ENCODE results near the gene BBOF1.

DNA sequence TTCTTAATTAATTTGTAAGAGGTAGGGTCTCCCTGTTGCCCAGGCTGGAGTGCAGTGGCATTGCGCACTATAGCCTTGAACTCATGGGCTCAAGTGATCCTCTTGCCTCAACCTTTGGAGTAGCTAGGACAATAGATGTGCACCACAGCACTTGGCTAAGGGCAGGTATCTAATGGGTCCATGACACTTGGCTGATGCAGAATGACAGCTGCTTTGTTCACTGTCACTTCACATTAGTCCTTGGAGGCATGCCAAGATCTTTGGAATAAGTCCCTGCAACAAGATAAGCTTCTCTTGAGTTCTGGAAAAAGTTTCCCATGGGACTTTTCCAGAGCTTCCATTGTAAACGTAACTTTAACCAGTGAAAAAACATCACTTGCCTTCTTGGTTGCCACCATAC, 45.7 kb upstream of the BBOF1 start:
- TF ChIP-seq, protein P1, sequence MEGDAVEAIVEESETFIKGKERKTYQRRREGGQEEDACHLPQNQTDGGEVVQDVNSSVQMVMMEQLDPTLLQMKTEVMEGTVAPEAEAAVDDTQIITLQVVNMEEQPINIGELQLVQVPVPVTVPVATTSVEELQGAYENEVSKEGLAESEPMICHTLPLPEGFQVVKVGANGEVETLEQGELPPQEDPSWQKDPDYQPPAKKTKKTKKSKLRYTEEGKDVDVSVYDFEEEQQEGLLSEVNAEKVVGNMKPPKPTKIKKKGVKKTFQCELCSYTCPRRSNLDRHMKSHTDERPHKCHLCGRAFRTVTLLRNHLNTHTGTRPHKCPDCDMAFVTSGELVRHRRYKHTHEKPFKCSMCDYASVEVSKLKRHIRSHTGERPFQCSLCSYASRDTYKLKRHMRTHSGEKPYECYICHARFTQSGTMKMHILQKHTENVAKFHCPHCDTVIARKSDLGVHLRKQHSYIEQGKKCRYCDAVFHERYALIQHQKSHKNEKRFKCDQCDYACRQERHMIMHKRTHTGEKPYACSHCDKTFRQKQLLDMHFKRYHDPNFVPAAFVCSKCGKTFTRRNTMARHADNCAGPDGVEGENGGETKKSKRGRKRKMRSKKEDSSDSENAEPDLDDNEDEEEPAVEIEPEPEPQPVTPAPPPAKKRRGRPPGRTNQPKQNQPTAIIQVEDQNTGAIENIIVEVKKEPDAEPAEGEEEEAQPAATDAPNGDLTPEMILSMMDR (IDR thresholded peaks at IDR 0.05; ENCODE audit: low read length) = no peak
- no peak for TF ChIP-seq EZH2 (optimal IDR thresholded peaks at IDR 0.05; ENCODE audit: low read depth, low read length)

Data from MM.1S (cell line).